ENCODE data around the gene PLEKHJ1. TPM values are rescaled to one million over a fixed set of nuclear protein-coding genes. Genes with fewer than 3 reads are reported as not detected.
A peak's percentile ranks its signal among the peaks of the same experiment; 100 is the strongest.

PLEKHJ1 gene
- total RNA-seq, 1 donor from 2014 or later = 78.3 TPM

DNA sequence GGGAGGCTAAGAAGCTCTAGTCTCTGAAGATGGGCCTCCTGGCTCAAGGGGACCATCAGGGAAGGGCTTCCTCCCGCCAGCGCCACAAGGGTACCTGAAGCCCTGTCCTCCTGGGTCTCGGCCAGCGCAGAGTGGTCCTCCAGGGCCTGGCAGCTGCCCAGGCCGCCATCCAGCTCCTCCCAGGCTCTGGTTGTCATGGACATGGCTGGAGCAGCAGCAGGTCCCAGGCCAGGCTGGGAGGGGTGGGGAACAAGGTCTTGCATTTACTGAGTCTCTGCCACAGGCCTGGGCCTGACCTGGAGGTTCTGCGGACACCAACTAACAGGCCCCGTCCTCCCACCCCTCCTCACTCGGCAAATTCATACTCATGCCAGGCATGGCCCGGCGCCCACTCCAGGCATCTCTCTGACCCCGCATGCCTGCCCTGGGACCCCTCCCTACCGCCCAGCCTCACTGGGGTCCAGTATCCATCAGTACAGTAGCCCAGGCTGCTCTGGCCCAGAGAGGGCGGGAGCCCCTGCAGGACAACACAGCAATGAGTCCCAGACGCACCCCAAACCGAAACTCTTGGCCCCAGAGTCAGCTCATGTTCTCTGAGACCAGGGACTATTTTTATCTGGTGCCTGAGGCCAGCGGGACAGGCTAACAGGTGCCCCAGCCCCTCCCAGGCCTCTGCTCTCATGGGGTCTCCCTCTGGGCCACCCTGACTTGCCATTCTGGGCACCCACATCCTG, 19.1 kb upstream of the PLEKHJ1 start:
- H3K4me3 Mint-ChIP-seq (ENCODE audit: unreplicated experiment) = no peak overlapping the region
- Histone ChIP-seq H3K27me3 (ENCODE audit: insufficient read depth, low read length) (peaks cover 22% of the 10 kb centered on the region), H3K9me3 (ENCODE audit: insufficient read depth, low read depth, low read length) (no peaks in the 10 kb centered on the region), H3K79me2 (ENCODE audit: insufficient read depth, low read length) (no peaks in the 10 kb centered on the region), H3K9ac (ENCODE audit: low read length) (no peak overlapping the region), H4K20me1 (ENCODE audit: insufficient read depth, low read length) (peaks cover 20% of the 10 kb centered on the region), H2AFZ (ENCODE audit: low read depth, low read length) (no peak overlapping the region), H3K4me1 (ENCODE audit: insufficient read depth, low read length) (peaks cover 2% of the 10 kb centered on the region), H3K4me2 (ENCODE audit: low read length) (no peak overlapping the region), H3K27ac (ENCODE audit: low read depth, low read length) (no peak overlapping the region), H3K36me3 (ENCODE audit: insufficient read depth, low read length) (no peaks in the 10 kb centered on the region), H3K4me3 (ENCODE audit: insufficient read depth, low read depth, low read length) (no peak overlapping the region)
- DNase-seq (ENCODE audit: low read depth) (no peak), FAIRE-seq (no peak)
- H3K4me1 Mint-ChIP-seq (ENCODE audit: low read depth, unreplicated experiment) = no peaks in the 10 kb centered on the region
- H3K36me3 Mint-ChIP-seq (ENCODE audit: low read depth, unreplicated experiment) = peaks cover 1% of the 10 kb centered on the region
- no peak for TF ChIP-seq EZH2 (IDR thresholded peaks at IDR 0.05; ENCODE audit: insufficient read depth, low read length)
- TF ChIP-seq, protein P1, sequence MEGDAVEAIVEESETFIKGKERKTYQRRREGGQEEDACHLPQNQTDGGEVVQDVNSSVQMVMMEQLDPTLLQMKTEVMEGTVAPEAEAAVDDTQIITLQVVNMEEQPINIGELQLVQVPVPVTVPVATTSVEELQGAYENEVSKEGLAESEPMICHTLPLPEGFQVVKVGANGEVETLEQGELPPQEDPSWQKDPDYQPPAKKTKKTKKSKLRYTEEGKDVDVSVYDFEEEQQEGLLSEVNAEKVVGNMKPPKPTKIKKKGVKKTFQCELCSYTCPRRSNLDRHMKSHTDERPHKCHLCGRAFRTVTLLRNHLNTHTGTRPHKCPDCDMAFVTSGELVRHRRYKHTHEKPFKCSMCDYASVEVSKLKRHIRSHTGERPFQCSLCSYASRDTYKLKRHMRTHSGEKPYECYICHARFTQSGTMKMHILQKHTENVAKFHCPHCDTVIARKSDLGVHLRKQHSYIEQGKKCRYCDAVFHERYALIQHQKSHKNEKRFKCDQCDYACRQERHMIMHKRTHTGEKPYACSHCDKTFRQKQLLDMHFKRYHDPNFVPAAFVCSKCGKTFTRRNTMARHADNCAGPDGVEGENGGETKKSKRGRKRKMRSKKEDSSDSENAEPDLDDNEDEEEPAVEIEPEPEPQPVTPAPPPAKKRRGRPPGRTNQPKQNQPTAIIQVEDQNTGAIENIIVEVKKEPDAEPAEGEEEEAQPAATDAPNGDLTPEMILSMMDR (IDR thresholded peaks at IDR 0.05; ENCODE audit: insufficient read depth, low read depth, low read length) = no peak
- peaks cover 3% of the 10 kb centered on the region for H3K9me3 Mint-ChIP-seq (ENCODE audit: unreplicated experiment)
- no peak overlapping the region for H3K27ac Mint-ChIP-seq (ENCODE audit: unreplicated experiment)
- H3K27me3 Mint-ChIP-seq (ENCODE audit: low read depth, unreplicated experiment) = peaks cover 8% of the 10 kb centered on the region

DNA sequence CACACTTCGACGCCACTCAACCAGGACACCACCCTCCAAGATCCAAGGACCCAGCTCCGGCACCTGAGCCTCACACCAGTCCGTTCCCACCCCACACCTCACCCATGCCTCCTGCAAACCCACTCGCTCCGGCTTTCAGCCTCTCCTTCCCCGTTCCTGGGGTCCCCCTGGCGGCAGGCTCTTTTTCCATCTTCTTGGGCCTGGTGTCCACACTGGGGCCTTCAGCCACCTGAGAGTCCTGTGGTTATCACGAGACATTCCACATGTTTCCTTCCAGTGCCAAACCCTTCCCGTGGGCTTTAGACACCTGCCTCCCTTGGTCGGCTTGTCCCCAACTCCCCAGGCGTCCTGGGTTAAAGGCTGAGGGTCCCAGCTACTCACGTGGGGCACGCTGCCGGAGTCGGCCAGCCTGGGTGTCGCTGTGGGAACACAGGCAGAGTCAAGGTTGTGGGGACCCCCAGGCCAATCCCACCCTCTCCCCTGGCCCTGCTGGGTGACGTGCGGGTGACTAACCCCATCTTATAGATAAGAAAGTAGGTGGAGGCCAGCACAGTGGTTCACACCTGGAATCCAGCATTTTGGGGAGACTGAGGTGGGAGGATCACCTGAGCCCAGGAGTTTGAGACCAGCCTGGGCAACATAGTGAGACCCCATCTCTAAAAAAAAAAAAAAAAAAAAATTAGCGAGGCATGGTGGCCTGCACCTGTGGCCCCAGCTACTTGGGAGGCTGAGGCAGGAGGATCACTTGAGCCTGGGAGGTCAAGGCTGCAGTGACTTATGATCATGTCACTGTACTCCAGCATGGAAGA, 18.1 kb upstream of the PLEKHJ1 start:
- peaks cover 6% of the 10 kb centered on the region for H3K27me3 Mint-ChIP-seq (ENCODE audit: low read depth, unreplicated experiment)
- FAIRE-seq (no peak), DNase-seq (ENCODE audit: low read depth) (no peak)
- peaks cover 2% of the 10 kb centered on the region for H3K4me1 ChIP-seq (ENCODE audit: insufficient read depth, low read length)
- peaks cover 1% of the 10 kb centered on the region for H3K36me3 Mint-ChIP-seq (ENCODE audit: low read depth, unreplicated experiment)
- no peak overlapping the region for H3K4me3 ChIP-seq (ENCODE audit: insufficient read depth, low read depth, low read length)
- H3K36me3 ChIP-seq (ENCODE audit: insufficient read depth, low read length) = no peaks in the 10 kb centered on the region
- peak overlapping the region; percentile 66 for H3K27ac Mint-ChIP-seq (ENCODE audit: unreplicated experiment)
- no peak overlapping the region for H3K27ac ChIP-seq (ENCODE audit: low read depth, low read length)
- H3K9me3 Mint-ChIP-seq (ENCODE audit: unreplicated experiment) = no peaks in the 10 kb centered on the region
- no peak overlapping the region for H3K4me2 ChIP-seq (ENCODE audit: low read length)
- peak overlapping the region; percentile 68 for H3K4me3 Mint-ChIP-seq (ENCODE audit: unreplicated experiment)
- H3K9me3 ChIP-seq (ENCODE audit: insufficient read depth, low read depth, low read length) = no peaks in the 10 kb centered on the region
- peaks cover 30% of the 10 kb centered on the region for H4K20me1 ChIP-seq (ENCODE audit: insufficient read depth, low read length)
- peaks cover 22% of the 10 kb centered on the region for H3K27me3 ChIP-seq (ENCODE audit: insufficient read depth, low read length)
- no peak overlapping the region for H2AFZ ChIP-seq (ENCODE audit: low read depth, low read length)
- TF ChIP-seq, protein P1 (IDR thresholded peaks at IDR 0.05; ENCODE audit: insufficient read depth, low read depth, low read length) = peak; percentile 36
- TF ChIP-seq EZH2 (IDR thresholded peaks at IDR 0.05; ENCODE audit: insufficient read depth, low read length) = no peak
- H3K4me1 Mint-ChIP-seq (ENCODE audit: low read depth, unreplicated experiment) = no peaks in the 10 kb centered on the region
- H3K9ac ChIP-seq (ENCODE audit: low read length) = no peak overlapping the region
- H3K79me2 ChIP-seq (ENCODE audit: insufficient read depth, low read length) = no peaks in the 10 kb centered on the region

Measured in astrocyte (in vitro differentiated cells and primary cell).